PC-9 (cell line): ENCODE measurements around the gene CNTNAP2. TPM values are rescaled to one million over a fixed set of nuclear protein-coding genes. Genes with fewer than 3 reads are reported as not detected.

Experiments
- BruUV-seq: library from RNA; stranded (reverse); fragments of 400-500 nt; replicated peaks from 2 replicates; lab custom pipeline; 2021; lab: Mats Ljungman, UMichigan
- CTCF ChIA-PET: fragments of 300-600 bp; sonication (Branson Sonifier 250); formaldehyde crosslinking; loops from one replicate; lab custom pipeline; 2022; ENCODE audit warnings: antibody characterized with exemption; lab: Charles Lee
- POLR2A ChIA-PET: fragments of 300-600 bp; sonication (Branson Sonifier 250); formaldehyde crosslinking; loops from one replicate; lab custom pipeline; 2022; ENCODE audit warnings: antibody characterized with exemption; ENCODE audit not compliant: unreplicated experiment; lab: Charles Lee
- DNase-seq, 2 experiments: peaks; one replicate each; pipeline versions ENCODE4 v3.0.0 to v3.0.0-alpha.2; 2015 to 2022; ENCODE audit warnings: mixed read lengths in 1 of 2
- H2AFZ ChIP-seq: fragments of 200-600 bp; sonication (generic); 2 replicates; pipeline ENCODE4 v1.8.1; 2017; ENCODE audit warnings: antibody characterized with exemption
- H3F3A ChIP-seq: fragments of 200-600 bp; sonication (generic); 2 replicates; pipeline ENCODE4 v1.8.1; 2017; ENCODE audit warnings: antibody characterized with exemption, mild to moderate bottlenecking, low read depth; ENCODE audit not compliant: insufficient read depth
- H3K27ac ChIP-seq: fragments of 200-600 bp; sonication (generic); 2 replicates; pipeline ENCODE4 v1.6.1; 2016; ENCODE audit warnings: mixed run types
- H3K27me3 ChIP-seq: fragments of 200-600 bp; sonication (generic); 2 replicates; pipeline ENCODE4 v1.6.1; 2016; ENCODE audit warnings: low read depth, mixed run types; ENCODE audit not compliant: insufficient read depth
- H3K36me3 ChIP-seq: fragments of 200-600 bp; sonication (generic); 2 replicates; pipeline ENCODE4 v1.6.1; 2016; ENCODE audit warnings: low read depth, mixed run types
- H3K4me1 ChIP-seq: fragments of 200-600 bp; sonication (generic); replicated peaks from 2 replicates; pipeline ENCODE4 v1.6.1; 2016; ENCODE audit warnings: mixed run types; ENCODE audit not compliant: insufficient read depth
- H3K4me2 ChIP-seq: fragments of 200-600 bp; sonication (generic); 2 replicates; pipeline ENCODE4 v1.6.1; 2017; ENCODE audit warnings: mixed run types
- H3K4me3 ChIP-seq: fragments of 200-600 bp; sonication (generic); 2 replicates; pipeline ENCODE4 v1.6.1; 2016; ENCODE audit warnings: mixed run types
- H3K79me2 ChIP-seq: fragments of 200-600 bp; sonication (generic); 2 replicates; pipeline ENCODE4 v1.6.1; 2017; ENCODE audit warnings: low read depth, mixed run types
- H3K9me2 ChIP-seq: fragments of 200-600 bp; sonication (generic); 2 replicates; pipeline ENCODE4 v1.8.1; 2017; ENCODE audit warnings: mild to moderate bottlenecking; ENCODE audit not compliant: insufficient read depth
- H3K9me3 ChIP-seq: fragments of 200-600 bp; sonication (generic); 2 replicates; pipeline ENCODE4 v1.8.1; 2016; ENCODE audit warnings: low read depth; ENCODE audit not compliant: insufficient read depth
- H4K20me1 ChIP-seq: fragments of 200-600 bp; sonication (generic); 2 replicates; pipeline ENCODE4 v1.8.1; 2017; ENCODE audit not compliant: insufficient read depth
- CTCF ChIP-seq: fragments of 200-600 bp; sonication (generic); conservative IDR thresholded peaks from 2 replicates; pipeline ENCODE4 v1.6.1; 2017; ENCODE audit warnings: mixed run types, antibody characterized with exemption, mild to moderate bottlenecking, moderate library complexity
- EZH2 ChIP-seq: fragments of 200-600 bp; sonication (generic); IDR thresholded peaks from 2 replicates; pipeline ENCODE4 v1.8.0; 2017; ENCODE audit warnings: antibody characterized with exemption, low read depth
- intact Hi-C: fragments of 100-400 bp; cut with micrococcal nuclease; formaldehyde crosslinking; loops from one replicate; pipeline ENCODE4 v1.10.0; 2022; ENCODE audit not compliant: unreplicated experiment
- total RNA-seq: library from RNA; stranded (reverse); gene quantifications from 2 replicates; pipeline ENCODE4 v1.2.3, GENCODE V29; 2021

CNTNAP2 gene
- total RNA-seq, 1 experiment from 2014 or later: not detected

- no peaks in the 10 kb centered on the region for H3K9me3 ChIP-seq
- H3K36me3 ChIP-seq: no peaks in the 10 kb centered on the region
- POLR2A ChIA-PET: no interaction called here
- H3K27me3 ChIP-seq: no peaks in the 10 kb centered on the region
- no peak overlapping the region for H3K4me2 ChIP-seq
- H3K9me2 ChIP-seq: no peaks in the 10 kb centered on the region
- H4K20me1 ChIP-seq: no peaks in the 10 kb centered on the region
- H3K79me2 ChIP-seq: no peaks in the 10 kb centered on the region
- H3K27ac ChIP-seq: no peak overlapping the region
- no peak for DNase-seq
- no peaks in the 10 kb centered on the region for H3K4me1 ChIP-seq
- H3F3A ChIP-seq: no peaks in the 10 kb centered on the region
- no TSS peak for BruUV-seq
- intact Hi-C loops: no loop called here
- CTCF ChIA-PET: no interaction called here
- H3K4me3 ChIP-seq: no peak overlapping the region
- TF ChIP-seq CTCF: no peak
- TF ChIP-seq EZH2: no peak
- H2AFZ ChIP-seq: no peak overlapping the region
Observed at GRCh38 chr7:147413557-147413870, 1296.9 kb downstream of the CNTNAP2 start.

DNA sequence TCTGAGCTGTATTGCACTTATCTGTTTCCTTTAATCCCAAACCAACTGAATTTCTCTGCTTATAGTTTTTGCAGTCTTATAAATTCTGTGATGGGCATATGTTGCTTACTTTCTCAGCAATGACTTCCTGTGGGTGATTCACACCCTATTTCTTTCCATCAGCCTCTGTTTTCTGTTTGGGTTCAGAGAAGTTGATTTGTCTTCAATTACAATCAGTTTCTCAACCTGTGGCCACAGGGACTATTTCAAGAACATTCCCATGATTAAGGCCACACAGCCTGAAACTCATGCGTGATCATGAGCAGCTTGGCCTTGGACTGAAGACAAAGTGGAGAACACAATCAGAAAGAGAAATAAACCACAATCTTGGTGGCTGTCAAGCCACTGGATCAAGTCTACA, 1299.4 kb downstream of the CNTNAP2 start:
- ChIA-PET CTCF (no interaction called here), POLR2A (no interaction called here)
- intact Hi-C loops: no loop called here
- Histone ChIP-seq H4K20me1 (no peaks in the 10 kb centered on the region), H3K4me3 (no peak overlapping the region), H3K9me3 (no peaks in the 10 kb centered on the region), H3K36me3 (no peaks in the 10 kb centered on the region), H3K27ac (no peak overlapping the region), H3K79me2 (no peaks in the 10 kb centered on the region), H3F3A (no peaks in the 10 kb centered on the region), H3K9me2 (no peaks in the 10 kb centered on the region), H3K4me2 (no peak overlapping the region), H3K27me3 (no peaks in the 10 kb centered on the region), H3K4me1 (no peaks in the 10 kb centered on the region), H2AFZ (no peak overlapping the region)
- TF ChIP-seq CTCF (no peak), EZH2 (no peak)
- BruUV-seq: no TSS peak
- no peak for DNase-seq

DNA sequence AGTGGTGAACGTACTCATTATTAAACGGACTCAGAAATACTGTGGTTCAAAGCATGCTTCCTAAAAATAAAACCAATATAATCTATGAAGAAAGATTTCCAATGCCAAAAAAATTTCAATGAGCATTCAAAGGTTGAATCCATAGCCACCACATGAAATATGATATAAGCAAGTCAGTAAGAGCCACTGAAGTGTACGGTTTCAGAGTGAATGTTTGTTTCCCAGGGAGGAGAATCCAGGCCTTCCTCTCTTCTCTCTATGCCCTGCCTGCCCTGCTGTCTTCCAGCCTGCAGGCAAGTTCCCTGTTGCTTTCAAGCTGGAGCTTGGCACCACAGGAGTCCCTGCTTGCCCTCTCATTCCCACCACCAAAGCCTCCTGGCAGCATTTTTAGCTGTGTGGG, 1302.4 kb downstream of the CNTNAP2 start:
- H3K27me3 ChIP-seq: no peaks in the 10 kb centered on the region
- H4K20me1 ChIP-seq: no peaks in the 10 kb centered on the region
- H3K4me2 ChIP-seq: no peak overlapping the region
- H3K9me2 ChIP-seq: no peaks in the 10 kb centered on the region
- ChIA-PET POLR2A (no interaction called here), CTCF (no interaction called here)
- no peaks in the 10 kb centered on the region for H3K36me3 ChIP-seq
- no peaks in the 10 kb centered on the region for H3K79me2 ChIP-seq
- H3K9me3 ChIP-seq: no peaks in the 10 kb centered on the region
- intact Hi-C loops: no loop called here
- H3K27ac ChIP-seq: no peak overlapping the region
- DNase-seq: no peak
- no peaks in the 10 kb centered on the region for H3K4me1 ChIP-seq
- no peak for TF ChIP-seq EZH2
- no peak for TF ChIP-seq CTCF
- H3F3A ChIP-seq: no peaks in the 10 kb centered on the region
- no TSS peak for BruUV-seq
- no peak overlapping the region; the same call in 1 of the 2 replicates for H2AFZ ChIP-seq
- no peak overlapping the region for H3K4me3 ChIP-seq
